Stimulated activated CD4-positive, alpha-beta T cell treated with anti-CD3 and anti-CD28 coated beads, Interleukin-12 subunit alpha, Interleukin-12 subunit beta, amount 100 ng/mL, for 24 hours (primary cell): ENCODE results near the gene SPDYC.
"Not testable (repeated sequence)": the region's sequence is repeated elsewhere in the genome, so short reads cannot be mapped to it uniquely, and the experiment has no call there.

Source experiments
- DNase-seq, 2 experiments: peaks; one replicate each; pipeline ENCODE4 v3.0.0-alpha.2; 2020; ENCODE audit warnings: low read depth in 2 of 2

The SPDYC gene

DNA sequence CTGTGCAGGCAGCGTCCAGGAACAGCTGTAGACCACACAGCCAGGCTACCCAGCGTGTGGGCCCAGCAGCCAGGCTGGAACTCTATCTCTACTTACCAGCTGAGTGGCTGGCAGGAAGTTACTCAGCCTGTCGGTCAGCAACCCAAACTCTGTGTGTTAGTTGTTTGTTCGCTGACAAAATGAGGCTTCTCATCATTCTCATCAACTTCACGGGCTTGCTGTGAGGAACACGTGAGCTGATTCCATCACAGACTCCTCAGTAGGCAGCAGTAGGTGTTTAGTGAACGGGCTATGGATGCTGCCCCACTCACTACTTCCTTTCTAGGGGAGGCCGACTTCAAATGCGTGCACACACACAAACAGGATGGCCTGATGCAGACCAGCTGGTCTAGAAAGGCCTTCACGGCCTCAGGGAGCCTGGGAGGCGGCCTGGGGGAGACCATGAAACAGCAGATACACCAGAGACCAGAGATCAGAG, 830 bp upstream of the SPDYC start:
- DNase-seq, result no peak

- DNase-seq, result no peak
Measured at GRCh38 chr11:65172600-65172999, 2.6 kb downstream of the SPDYC start.

- DNase-seq, result not testable (repeated sequence)
Measured at GRCh38 chr11:65174571-65175010, 4.6 kb downstream of the SPDYC start.

GRCh38 chr11:65180877-65181568, 11.0 kb downstream of the SPDYC start:
- DNase-seq, result peak in 1 of 2 experiments; percentile 47

DNA sequence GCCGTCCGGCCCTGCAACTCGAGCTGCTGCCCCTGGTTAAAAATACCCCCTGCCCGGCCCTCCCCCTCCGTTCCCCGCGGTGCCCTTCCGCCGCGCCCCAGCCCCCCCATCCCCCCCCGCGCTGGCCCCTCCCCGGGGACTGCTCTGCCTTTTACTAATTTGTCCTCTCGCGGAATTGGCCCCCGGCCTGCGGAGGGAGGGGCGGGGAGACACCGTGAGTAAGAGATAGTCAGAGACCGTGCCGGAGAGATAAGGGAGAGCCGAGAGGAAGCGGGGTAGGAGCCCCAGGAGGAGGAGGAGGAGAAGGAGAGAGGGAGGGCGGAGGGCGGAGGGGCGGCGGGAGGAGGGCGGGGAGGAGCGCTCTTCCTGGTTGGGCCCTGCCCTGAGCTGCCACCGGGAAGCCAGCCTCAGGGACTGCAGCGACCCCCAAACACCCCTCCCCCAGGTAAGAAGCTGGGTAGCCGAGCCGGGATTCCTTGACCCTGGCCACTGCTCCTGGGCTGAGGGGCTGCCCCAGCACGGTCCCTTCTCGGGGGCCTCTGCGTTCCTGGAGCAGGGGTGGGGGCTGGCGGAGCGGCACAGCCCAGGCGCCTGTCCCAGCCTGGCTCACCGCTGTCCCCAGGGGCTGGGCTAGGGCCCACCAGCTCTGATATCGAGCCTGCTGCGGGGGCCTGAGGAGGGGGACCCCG, 11.7 kb downstream of the SPDYC start, which contains the start of gene CAPN1:
Gene CAPN1 (plus strand): TSS at position 360 of the 689 bp plus-strand sequence. CDS start 774 bp downstream, outside the sequence.
- DNase-seq, result peak; percentile 57 to 76

- DNase-seq, result no peak
Measured at GRCh38 chr11:65182258-65183170, 12.5 kb downstream of the SPDYC start.

DNA sequence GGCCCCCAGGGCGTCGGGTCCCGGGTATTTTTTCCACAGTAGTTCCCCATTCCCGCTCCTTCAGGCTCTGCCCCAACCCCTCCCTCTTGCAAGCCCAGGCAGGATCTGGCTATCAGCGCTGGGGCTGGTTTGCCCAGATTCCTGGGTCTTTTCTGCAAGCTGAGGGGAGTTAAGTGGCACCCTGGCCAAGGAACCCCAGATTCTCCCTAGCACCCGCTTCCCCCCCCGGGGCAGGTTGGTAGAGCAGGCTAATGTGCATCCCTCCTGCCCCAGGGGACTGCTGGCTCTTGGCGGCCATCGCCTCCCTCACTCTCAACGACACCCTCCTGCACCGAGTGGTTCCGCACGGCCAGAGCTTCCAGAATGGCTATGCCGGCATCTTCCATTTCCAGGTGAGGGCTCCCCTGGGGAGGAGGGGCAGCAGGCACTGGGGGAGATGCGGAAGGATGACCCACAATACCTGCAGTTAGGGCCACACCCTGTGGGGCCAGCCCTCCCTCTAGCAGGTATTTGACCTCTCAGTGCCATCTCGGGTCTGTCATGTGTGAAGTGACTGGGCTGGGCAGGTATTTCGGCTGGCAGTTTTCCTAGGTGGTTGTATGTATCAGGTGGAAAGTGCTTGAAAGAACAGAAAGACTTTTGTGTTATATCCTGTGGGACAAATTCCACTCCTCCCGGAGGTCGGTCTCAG, 13.3 kb downstream of the SPDYC start:
- DNase-seq, result no peak

GRCh38 chr11:65184146-65184545, 14.1 kb downstream of the SPDYC start:
- no peak for DNase-seq

- no peak for DNase-seq
Measured at GRCh38 chr11:65185171-65185570, 15.1 kb downstream of the SPDYC start.

DNA sequence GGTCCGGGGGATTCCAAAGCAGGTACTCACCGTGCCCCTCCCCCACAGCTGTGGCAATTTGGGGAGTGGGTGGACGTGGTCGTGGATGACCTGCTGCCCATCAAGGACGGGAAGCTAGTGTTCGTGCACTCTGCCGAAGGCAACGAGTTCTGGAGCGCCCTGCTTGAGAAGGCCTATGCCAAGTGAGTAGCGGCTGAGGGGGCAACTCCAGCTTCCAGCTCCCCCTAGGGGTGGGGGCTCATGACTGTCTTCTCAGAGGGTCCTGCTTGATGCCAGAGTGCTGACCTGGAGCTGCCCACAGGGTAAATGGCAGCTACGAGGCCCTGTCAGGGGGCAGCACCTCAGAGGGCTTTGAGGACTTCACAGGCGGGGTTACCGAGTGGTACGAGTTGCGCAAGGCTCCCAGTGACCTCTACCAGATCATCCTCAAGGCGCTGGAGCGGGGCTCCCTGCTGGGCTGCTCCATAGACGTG, 15.9 kb downstream of the SPDYC start:
- DNase-seq, result no peak

- no peak for DNase-seq
Measured at GRCh38 chr11:65186701-65187100, 16.7 kb downstream of the SPDYC start.

DNA sequence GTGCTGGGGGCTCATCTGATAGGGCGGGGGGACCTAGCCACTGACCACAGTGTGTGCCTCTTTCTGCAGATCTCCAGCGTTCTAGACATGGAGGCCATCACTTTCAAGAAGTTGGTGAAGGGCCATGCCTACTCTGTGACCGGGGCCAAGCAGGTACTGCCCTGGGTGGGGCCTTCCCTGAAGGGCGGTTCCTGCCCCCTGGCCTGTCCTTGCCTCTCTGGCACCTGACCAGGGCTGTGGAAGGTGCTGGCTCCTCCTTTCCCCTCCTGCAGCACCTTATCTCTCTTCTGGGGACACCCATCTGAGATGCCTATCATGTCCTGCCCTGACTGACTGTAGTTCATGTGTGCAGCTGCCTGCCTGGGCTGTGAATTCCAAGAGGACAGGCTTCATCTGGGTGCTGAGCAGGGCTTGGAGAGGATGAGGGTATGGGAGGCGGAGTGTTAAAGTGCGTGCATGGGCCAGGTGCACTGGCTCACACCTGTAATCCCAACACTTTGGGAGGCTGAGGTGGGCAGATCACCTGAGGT, 17.2 kb downstream of the SPDYC start:
- DNase-seq, result no peak

DNA sequence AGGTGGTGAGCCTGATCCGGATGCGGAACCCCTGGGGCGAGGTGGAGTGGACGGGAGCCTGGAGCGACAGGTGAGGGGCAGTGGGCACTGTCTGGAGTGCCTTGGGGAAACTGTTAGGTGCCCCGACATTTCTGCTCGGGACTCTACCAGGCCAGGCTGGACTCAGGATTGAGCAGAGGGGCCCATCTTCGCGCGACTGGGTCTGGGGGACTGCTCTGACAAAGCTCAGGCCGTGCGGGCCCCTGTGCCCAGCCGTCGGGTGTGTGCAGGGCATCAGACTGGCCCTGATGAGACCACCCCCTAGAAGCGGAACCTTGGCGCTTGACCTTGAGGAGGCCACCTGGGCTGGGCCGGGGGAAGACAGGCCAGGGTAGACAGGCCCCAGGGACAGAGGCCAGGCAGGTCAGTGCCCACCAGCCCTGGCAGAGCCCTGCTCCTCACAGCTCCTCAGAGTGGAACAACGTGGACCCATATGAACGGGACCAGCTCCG, 18.0 kb downstream of the SPDYC start:
- no peak for DNase-seq

DNA sequence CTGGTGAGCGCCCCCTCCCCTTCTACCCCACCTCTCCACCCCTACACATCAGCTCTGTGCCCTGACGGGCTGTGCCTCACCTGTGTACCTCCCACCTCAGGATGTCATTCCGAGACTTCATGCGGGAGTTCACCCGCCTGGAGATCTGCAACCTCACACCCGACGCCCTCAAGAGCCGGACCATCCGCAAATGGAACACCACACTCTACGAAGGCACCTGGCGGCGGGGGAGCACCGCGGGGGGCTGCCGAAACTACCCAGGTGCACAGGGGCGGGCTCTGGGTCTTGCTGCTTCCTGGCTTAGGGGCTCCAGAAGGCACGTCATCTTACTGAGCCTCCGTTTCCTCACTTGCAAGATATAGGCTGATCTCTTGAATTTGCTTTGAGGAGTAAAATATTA, 18.5 kb downstream of the SPDYC start:
- no peak for DNase-seq

DNA sequence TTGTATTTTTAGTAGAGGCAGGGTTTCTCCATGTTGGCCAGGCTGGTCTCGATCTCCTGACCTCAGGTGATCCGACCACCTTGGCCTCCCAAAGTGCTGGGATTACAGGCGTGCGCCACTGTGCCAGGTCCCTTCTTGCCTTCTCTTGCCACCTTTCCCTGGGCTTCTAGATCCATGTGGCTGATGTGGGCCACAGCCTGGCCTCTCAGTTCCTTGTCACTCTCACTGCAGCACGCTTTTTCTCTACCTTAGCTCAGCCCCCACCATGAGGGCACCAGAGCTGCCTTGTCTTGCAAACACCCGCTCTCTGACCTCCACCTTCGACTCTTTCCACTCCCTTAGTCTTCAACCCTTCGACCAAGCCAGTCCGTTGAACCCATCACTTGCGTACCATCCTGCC, 19.2 kb downstream of the SPDYC start:
- DNase-seq, result no peak

DNA sequence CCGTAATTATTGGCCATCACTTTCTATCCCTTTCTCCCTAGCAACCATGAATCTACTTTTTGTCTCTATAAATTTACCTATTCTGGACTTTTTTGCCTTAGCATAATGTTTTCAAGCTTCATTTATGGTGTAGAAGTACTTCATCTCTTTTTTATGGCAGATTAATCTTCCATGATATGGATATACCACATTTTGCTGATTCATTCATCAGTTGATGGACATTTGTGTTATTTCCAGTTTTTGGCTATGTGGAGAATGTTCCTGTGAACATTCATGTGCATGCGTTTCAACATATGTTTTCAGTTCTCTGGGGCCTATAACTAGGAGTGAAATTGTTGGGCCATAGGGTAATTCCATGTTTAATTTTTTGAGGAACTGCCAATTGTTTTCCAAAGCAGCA, 24.5 kb downstream of the SPDYC start:
- DNase-seq, result no peak

DNA sequence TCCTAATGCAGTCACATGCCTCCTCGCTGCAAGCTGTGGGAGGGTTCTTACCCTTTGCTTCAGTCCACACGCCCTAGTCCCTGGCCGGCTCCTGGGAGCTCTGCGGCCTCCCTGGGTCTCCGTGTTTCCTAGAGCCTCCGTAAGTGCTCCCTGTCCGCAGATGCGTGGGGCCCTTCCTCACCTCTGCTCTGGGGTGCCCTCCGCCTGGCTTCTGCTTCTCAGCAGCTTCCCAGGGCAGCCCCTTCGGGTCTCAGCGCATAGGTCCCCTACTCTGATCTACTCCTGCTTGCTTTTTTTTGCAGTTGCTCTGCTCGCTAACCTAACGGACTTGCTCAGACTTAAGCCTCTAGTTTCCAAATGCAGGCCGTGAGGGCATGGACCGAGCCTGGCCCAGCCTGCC, 34.1 kb downstream of the SPDYC start:
- no peak for DNase-seq

GRCh38 chr11:65204646-65205601, 34.9 kb downstream of the SPDYC start:
- DNase-seq, result peak in 1 of 2 experiments; percentile 36

DNA sequence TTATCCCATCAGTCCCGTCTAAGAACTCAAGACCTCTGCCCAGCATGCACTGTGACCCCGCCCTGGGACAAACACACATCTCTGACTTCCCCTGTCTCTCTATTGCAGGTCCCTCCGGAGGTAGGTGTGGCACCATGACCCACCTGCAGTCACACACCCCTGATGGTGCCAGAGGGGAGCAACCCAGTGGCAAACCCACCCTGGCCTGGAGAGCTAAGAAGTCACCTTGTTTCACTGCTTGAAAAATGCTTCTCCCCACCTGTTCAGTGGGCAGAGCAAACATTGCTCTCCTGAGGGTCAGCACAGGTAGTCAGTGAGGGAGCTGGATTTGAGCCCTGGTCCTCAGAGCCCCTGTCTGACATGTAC, 35.6 kb downstream of the SPDYC start:
- DNase-seq, result no peak

DNA sequence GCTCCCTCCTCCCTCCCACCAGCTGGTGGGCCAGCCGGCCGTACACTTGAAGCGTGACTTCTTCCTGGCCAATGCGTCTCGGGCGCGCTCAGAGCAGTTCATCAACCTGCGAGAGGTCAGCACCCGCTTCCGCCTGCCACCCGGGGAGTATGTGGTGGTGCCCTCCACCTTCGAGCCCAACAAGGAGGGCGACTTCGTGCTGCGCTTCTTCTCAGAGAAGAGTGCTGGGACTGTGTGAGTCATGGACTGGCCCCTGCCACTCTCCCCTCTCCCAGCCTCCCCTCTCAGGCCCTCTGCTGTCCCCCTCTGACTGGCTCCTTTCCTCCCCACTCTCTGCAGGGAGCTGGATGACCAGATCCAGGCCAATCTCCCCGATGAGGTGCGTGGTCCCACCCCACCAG, 36.4 kb downstream of the SPDYC start:
- DNase-seq, result no peak
